ENCODE data around the gene CARMIL1.

Gene CARMIL1

GRCh38 chr6:25307805-25308494 is 28.8 kb downstream of the CARMIL1 start:
- H3K4me3 ChIP-seq (ENCODE audit: low read length): no peak overlapping the region
- TF ChIP-seq, protein P1, sequence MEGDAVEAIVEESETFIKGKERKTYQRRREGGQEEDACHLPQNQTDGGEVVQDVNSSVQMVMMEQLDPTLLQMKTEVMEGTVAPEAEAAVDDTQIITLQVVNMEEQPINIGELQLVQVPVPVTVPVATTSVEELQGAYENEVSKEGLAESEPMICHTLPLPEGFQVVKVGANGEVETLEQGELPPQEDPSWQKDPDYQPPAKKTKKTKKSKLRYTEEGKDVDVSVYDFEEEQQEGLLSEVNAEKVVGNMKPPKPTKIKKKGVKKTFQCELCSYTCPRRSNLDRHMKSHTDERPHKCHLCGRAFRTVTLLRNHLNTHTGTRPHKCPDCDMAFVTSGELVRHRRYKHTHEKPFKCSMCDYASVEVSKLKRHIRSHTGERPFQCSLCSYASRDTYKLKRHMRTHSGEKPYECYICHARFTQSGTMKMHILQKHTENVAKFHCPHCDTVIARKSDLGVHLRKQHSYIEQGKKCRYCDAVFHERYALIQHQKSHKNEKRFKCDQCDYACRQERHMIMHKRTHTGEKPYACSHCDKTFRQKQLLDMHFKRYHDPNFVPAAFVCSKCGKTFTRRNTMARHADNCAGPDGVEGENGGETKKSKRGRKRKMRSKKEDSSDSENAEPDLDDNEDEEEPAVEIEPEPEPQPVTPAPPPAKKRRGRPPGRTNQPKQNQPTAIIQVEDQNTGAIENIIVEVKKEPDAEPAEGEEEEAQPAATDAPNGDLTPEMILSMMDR (conservative IDR thresholded peaks at IDR 0.05; ENCODE audit: low read length): no peak
- no peak for DNase-seq (ENCODE audit: low read depth)

- peak; percentile 39 for DNase-seq (ENCODE audit: low read depth)
- H3K4me3 ChIP-seq (ENCODE audit: low read length): no peak overlapping the region
- TF ChIP-seq, protein P1 (conservative IDR thresholded peaks at IDR 0.05; ENCODE audit: low read length): no peak
Measured at GRCh38 chr6:25309886-25310285, 30.7 kb downstream of the CARMIL1 start.

DNA sequence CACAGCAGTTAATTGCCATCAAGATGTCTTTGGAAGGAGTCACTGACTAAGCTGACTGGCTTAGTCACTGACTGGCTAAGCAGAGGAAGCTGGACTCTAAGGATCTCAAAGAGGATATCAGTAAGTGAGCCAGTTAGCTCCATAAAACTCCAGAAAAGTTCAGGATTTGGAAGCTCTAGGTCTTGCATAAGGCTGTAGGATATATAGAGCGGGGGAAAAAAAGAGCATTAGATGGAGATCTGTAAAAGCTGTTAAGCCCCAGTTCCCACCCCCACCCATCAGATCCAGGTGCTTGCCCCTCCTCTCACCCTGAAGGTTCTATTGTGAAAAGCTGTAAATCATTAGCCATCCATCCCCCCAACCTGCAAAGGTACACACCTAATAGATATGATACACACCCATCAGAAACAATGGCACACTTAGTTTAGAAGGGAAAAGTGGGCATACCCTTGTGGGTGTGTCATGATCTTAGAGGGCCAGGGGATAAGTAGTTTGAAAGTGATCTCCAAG is 32.2 kb downstream of the CARMIL1 start:
- no peak overlapping the region for H3K4me3 ChIP-seq (ENCODE audit: low read length)
- DNase-seq (ENCODE audit: low read depth): peak; percentile 70
- TF ChIP-seq, protein P1 (conservative IDR thresholded peaks at IDR 0.05; ENCODE audit: low read length): no peak

DNA sequence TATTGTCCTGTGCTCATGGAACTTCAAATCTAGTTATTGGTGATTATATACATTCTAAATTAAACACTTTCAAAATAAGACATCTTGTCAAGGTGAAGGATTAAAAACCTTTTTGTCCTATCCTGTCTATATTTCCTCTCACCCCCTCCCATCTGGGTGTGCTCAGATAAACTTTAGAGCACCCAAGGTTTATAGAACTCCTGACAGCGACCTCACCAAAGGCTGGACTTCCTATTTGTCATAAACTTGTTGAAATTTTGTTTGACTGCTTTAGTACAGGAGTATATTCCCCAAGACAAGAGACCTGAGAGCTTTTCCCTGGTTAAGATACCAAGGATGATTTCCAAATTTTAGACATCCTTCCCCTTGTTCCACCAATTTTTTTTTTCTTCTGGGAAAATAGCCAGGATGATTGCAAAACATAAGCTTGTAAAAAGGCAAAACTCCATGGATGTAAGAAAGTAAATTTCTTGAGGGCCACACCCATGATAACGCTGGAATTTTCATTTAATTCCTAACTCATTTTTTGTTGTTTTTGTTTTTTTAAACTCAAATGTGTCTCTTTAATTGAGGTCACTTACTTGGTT is 33.0 kb downstream of the CARMIL1 start:
- H3K4me3 ChIP-seq (ENCODE audit: low read length): no peak overlapping the region
- peak; percentile 87 for DNase-seq (ENCODE audit: low read depth)
- TF ChIP-seq, protein P1 (conservative IDR thresholded peaks at IDR 0.05; ENCODE audit: low read length): no peak

DNA sequence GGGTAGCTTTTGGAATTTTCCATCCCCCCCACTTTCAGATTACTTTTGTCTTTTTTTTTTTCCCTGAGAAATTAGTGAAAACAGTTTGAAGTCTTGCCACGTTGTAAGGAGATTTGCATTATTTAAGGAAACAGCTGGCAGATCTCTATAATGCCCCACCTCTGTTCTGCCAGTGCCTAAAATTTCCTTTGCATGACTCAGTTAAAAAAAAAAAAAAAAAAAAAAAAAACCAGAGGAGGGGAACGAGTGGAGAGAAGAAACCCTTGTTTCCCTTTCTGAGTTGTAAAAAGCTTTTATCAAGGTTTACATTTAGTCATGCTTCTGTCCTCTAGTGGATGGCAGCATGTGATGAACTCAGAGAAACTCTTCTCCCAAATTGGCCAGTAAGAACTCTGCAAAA is 33.5 kb downstream of the CARMIL1 start:
- peak; percentile 77 for DNase-seq (ENCODE audit: low read depth)
- peak overlapping the region; percentile 15; the same call in 1 of the 2 replicates for H3K4me3 ChIP-seq (ENCODE audit: low read length)
- TF ChIP-seq, protein P1 (conservative IDR thresholded peaks at IDR 0.05; ENCODE audit: low read length): peak; percentile 36

DNA sequence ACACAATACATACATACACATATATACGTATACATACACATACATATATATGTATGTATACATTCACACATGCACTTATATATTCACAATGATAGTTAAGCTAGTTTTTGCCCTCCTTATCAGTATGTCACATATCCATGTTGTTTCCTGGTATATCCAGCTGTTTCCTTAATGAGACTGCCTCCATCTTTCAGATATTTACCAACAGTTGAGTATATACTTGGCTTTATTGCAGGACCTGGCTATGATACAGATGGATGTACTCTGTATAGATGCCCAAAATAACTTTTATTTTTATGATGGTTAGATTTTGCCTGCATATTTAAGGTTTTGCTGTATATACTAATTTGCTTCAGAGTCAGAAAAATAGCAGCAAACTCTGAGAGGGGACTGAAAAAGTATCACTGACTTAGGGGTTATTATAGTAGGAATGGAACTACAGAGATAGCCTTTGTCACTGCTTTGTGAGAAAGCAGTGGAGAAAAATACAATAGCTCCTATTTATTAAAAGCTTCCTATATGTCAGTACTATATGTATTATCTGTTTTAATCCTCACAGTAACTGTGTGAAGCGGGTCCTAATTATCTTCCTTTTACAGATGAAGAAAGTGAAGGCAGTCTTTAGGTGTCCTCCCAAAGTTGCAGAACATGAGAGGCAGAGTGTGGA is 35.5 kb downstream of the CARMIL1 start:
- TF ChIP-seq, protein P1 (conservative IDR thresholded peaks at IDR 0.05; ENCODE audit: low read length): no peak
- no peak for DNase-seq (ENCODE audit: low read depth)
- H3K4me3 ChIP-seq (ENCODE audit: low read length): no peak overlapping the region
